Measurements from ENCODE around the gene FNTB.
"Not testable (repeated sequence)": the region's sequence is repeated elsewhere in the genome, so short reads cannot be mapped to it uniquely, and the experiment has no call there.

The FNTB gene

DNA sequence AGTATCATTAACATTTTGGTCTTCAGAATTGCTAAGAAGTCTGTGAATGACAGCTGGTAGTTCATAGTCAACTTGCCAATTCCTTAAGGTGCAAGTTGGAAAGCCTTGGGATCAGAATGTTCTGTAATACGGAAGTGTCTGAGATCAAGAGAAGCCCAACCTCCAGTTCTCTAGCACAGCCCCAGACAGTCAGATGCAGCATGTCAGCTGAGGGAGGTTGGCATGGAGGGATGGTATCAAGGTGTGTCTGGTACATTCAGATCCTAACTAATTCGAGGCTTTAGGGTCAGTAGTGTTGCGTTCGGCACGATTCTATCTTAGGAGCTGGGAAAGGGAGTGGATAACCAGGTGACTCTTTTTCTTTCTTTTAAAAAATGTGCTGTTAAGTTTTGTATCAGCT is 38.3 kb downstream of the FNTB start:
- no peaks in the 10 kb centered on the region for H3K27me3 ChIP-seq (ENCODE audit: insufficient read depth, low read length)
- H3K27ac ChIP-seq (ENCODE audit: low read depth, low read length): no peak overlapping the region
- peaks cover 26% of the 10 kb centered on the region for H3K36me3 ChIP-seq (ENCODE audit: insufficient read depth, low read length)
- 95% methylated on average over 5 of the region's 5 CpGs for WGBS
- H3K9ac ChIP-seq (ENCODE audit: low read depth, low read length): no peak overlapping the region
- H3K9me3 ChIP-seq (ENCODE audit: insufficient read depth, low read depth, low read length): no peaks in the 10 kb centered on the region
- no peak overlapping the region for H3K4me3 ChIP-seq (ENCODE audit: low read length)
- H3K4me1 ChIP-seq (ENCODE audit: insufficient read depth, low read length): no peaks in the 10 kb centered on the region

GRCh38 chr14:65025818-65026217 is 39.1 kb downstream of the FNTB start:
- H3K9ac ChIP-seq (ENCODE audit: low read depth, low read length): no peak overlapping the region
- peaks cover 33% of the 10 kb centered on the region for H3K36me3 ChIP-seq (ENCODE audit: insufficient read depth, low read length)
- WGBS: 93% methylated on average over 6 of the region's 6 CpGs
- H3K27me3 ChIP-seq (ENCODE audit: insufficient read depth, low read length): no peaks in the 10 kb centered on the region
- H3K9me3 ChIP-seq (ENCODE audit: insufficient read depth, low read depth, low read length): no peaks in the 10 kb centered on the region
- no peak overlapping the region for H3K27ac ChIP-seq (ENCODE audit: low read depth, low read length)
- no peaks in the 10 kb centered on the region for H3K4me1 ChIP-seq (ENCODE audit: insufficient read depth, low read length)
- H3K4me3 ChIP-seq (ENCODE audit: low read length): no peak overlapping the region

DNA sequence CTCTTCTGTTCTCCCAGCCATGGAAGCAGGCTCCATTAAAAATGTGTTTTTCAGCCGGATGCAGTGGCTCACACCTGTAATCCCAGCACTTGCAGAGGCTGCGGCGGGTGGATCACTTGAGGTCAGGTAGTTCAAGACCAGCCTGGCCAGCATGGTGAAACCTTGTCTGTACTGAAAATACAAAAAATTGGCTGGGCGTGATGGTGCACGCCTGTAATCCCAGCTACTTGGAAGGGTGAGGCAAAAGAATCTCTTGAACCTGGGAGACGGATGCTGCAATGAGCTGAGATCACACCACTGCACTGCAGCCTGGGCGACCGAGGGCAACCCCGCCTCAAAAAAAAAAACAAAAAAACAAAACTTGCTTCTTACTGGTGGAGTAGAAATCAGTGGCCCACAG is 39.8 kb downstream of the FNTB start:
- no peaks in the 10 kb centered on the region for H3K9me3 ChIP-seq (ENCODE audit: insufficient read depth, low read depth, low read length)
- no peaks in the 10 kb centered on the region for H3K27me3 ChIP-seq (ENCODE audit: insufficient read depth, low read length)
- no peak overlapping the region for H3K9ac ChIP-seq (ENCODE audit: low read depth, low read length)
- H3K27ac ChIP-seq (ENCODE audit: low read depth, low read length): no peak overlapping the region
- 91% methylated on average over 9 of the region's 9 CpGs for WGBS
- H3K4me1 ChIP-seq (ENCODE audit: insufficient read depth, low read length): no peaks in the 10 kb centered on the region
- H3K36me3 ChIP-seq (ENCODE audit: insufficient read depth, low read length): peaks cover 33% of the 10 kb centered on the region
- no peak overlapping the region for H3K4me3 ChIP-seq (ENCODE audit: low read length)

DNA sequence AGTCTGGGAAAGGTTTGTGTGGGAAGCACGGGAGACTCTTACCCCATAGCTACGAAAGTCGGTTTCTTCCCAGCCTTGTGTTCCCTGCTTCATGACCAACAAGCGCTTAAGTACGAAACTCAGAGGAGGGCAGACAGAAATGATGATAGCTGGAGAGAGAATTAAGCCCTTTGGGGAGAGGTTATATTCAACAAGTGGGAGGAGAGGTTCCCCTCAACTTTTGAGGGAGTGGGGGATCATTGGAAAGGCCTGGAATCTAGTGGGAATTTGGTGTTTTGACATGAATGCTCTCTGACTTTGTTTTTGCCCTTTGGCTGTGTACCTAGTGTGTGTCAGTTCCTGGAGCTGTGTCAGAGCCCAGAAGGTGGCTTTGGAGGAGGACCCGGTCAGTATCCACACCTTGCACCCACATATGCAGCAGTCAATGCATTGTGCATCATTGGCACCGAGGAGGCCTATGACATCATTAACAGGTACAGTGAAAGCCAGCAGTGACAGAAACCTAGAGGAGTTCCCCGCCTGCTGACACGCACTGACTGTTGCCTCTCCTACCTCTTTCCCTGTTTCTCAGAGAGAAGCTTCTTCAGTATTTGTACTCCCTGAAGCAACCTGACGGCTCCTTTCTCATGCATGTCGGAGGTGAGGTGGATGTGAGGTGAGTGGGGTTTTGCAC is 40.6 kb downstream of the FNTB start:
- Histone ChIP-seq H3K4me3 (ENCODE audit: low read length) (no peak overlapping the region), H3K27ac (ENCODE audit: low read depth, low read length) (no peak overlapping the region), H3K36me3 (ENCODE audit: insufficient read depth, low read length) (peaks cover 38% of the 10 kb centered on the region), H3K9me3 (ENCODE audit: insufficient read depth, low read depth, low read length) (no peaks in the 10 kb centered on the region), H3K9ac (ENCODE audit: low read depth, low read length) (no peak overlapping the region), H3K4me1 (ENCODE audit: insufficient read depth, low read length) (no peaks in the 10 kb centered on the region), H3K27me3 (ENCODE audit: insufficient read depth, low read length) (no peaks in the 10 kb centered on the region)
- WGBS: 93% methylated on average over 11 of the region's 11 CpGs

GRCh38 chr14:65028937-65029336 is 42.2 kb downstream of the FNTB start:
- WGBS: 93% methylated on average over 3 of the region's 3 CpGs
- no peak overlapping the region for H3K4me3 ChIP-seq (ENCODE audit: low read length)
- no peaks in the 10 kb centered on the region for H3K4me1 ChIP-seq (ENCODE audit: insufficient read depth, low read length)
- no peak overlapping the region for H3K9ac ChIP-seq (ENCODE audit: low read depth, low read length)
- no peak overlapping the region for H3K27ac ChIP-seq (ENCODE audit: low read depth, low read length)
- H3K9me3 ChIP-seq (ENCODE audit: insufficient read depth, low read depth, low read length): no peaks in the 10 kb centered on the region
- peaks cover 53% of the 10 kb centered on the region for H3K36me3 ChIP-seq (ENCODE audit: insufficient read depth, low read length)
- no peaks in the 10 kb centered on the region for H3K27me3 ChIP-seq (ENCODE audit: insufficient read depth, low read length)

DNA sequence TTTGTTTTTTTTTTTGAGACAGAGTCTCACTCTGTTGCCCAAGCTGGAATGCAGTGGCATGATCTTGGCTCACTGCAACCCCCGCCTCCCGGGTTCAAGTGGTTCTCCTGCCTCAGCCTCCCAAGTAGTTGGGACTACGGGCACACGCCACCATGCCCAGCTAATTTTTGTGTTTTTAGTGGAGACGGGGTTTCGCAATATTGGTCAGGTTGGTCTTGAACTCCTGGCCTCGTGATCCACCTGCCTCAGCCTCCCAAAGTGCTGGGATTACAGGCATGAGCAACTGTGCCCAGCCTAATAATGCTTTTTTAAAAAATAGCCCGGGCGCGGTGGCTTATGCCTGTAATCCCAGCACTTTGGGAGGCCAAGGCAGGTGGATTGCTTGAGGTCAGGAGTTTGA is 44.6 kb downstream of the FNTB start:
- not testable (repeated sequence) for H3K4me1 ChIP-seq (ENCODE audit: insufficient read depth, low read length); H3K4me3 ChIP-seq (ENCODE audit: low read length); H3K27ac ChIP-seq (ENCODE audit: low read depth, low read length); H3K9me3 ChIP-seq (ENCODE audit: insufficient read depth, low read depth, low read length); H3K27me3 ChIP-seq (ENCODE audit: insufficient read depth, low read length); H3K9ac ChIP-seq (ENCODE audit: low read depth, low read length)
- peaks cover 58% of the 10 kb centered on the region for H3K36me3 ChIP-seq (ENCODE audit: insufficient read depth, low read length)
- 98% methylated on average over 10 of the region's 10 CpGs for WGBS

- 96% methylated on average over 11 of the region's 11 CpGs for WGBS
- no peaks in the 10 kb centered on the region for H3K9me3 ChIP-seq (ENCODE audit: insufficient read depth, low read depth, low read length)
These were observed 45.6 kb downstream of the FNTB start for GRCh38 chr14:65032319-65032718.

GRCh38 chr14:65033181-65033580 is 46.5 kb downstream of the FNTB start:
- WGBS: 88% methylated on average over 3 of the region's 3 CpGs
- H3K36me3 ChIP-seq (ENCODE audit: insufficient read depth, low read length): peaks cover 44% of the 10 kb centered on the region
- H3K4me3 ChIP-seq (ENCODE audit: low read length): no peak overlapping the region
- H3K27ac ChIP-seq (ENCODE audit: low read depth, low read length): no peak overlapping the region
- H3K4me1 ChIP-seq (ENCODE audit: insufficient read depth, low read length): no peaks in the 10 kb centered on the region
- H3K27me3 ChIP-seq (ENCODE audit: insufficient read depth, low read length): no peaks in the 10 kb centered on the region
- H3K9me3 ChIP-seq (ENCODE audit: insufficient read depth, low read depth, low read length): no peaks in the 10 kb centered on the region
- no peak overlapping the region for H3K9ac ChIP-seq (ENCODE audit: low read depth, low read length)

More at GRCh38 chr14:65032319-65032718, 45.6 kb downstream of the FNTB start:
- Histone ChIP-seq H3K9ac (ENCODE audit: low read depth, low read length) (no peak overlapping the region), H3K36me3 (ENCODE audit: insufficient read depth, low read length) (peaks cover 52% of the 10 kb centered on the region), H3K4me1 (ENCODE audit: insufficient read depth, low read length) (no peaks in the 10 kb centered on the region), H3K27ac (ENCODE audit: low read depth, low read length) (no peak overlapping the region), H3K27me3 (ENCODE audit: insufficient read depth, low read length) (no peaks in the 10 kb centered on the region), H3K4me3 (ENCODE audit: low read length) (no peak overlapping the region)

DNA sequence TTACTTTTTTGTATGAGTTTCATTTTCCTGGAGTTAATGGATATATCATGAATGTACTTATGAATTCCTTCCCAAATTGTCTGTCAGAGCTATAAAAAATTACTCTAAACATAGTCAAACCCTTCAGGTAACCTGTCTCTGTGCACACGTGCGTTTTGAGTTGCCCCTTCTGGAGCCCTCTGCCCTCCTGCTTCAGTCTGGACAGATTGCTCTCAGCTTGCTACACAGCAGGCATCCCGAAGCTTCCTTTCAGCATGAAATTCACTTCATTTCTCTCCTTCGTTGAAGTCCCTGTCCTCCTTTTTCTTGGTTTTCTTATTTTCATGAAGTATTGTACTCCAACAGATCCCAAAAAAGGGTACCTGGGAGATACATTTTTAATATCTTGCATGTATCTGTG is 47.3 kb downstream of the FNTB start:
- Histone ChIP-seq H3K9ac (ENCODE audit: low read depth, low read length) (no peak overlapping the region), H3K9me3 (ENCODE audit: insufficient read depth, low read depth, low read length) (no peaks in the 10 kb centered on the region), H3K4me3 (ENCODE audit: low read length) (no peak overlapping the region), H3K27me3 (ENCODE audit: insufficient read depth, low read length) (no peaks in the 10 kb centered on the region), H3K27ac (ENCODE audit: low read depth, low read length) (no peak overlapping the region), H3K4me1 (ENCODE audit: insufficient read depth, low read length) (no peaks in the 10 kb centered on the region), H3K36me3 (ENCODE audit: insufficient read depth, low read length) (peaks cover 37% of the 10 kb centered on the region)
- WGBS: 95% methylated on average over 4 of the region's 4 CpGs

DNA sequence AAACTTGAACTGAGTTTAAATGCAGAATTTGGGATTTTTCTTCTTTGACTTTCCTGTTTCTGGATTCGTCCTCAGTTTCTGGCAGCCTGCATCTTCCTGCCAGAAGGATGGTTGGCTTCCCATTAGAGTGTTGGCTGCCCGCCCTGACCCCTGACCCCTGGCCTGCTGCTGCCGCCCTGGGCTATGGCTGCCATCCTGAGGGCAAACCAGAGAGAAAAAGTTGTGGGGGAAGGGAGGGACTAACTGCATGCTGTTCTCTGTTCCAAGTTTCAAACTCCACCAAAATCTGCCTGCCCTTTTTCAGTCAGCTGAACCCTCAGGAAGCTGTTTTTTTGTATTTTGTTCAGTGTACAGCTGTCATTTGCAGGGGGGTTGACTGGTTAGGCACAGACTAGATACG is 48.4 kb downstream of the FNTB start:
- 92% methylated on average over 4 of the region's 4 CpGs for WGBS
- H3K9ac ChIP-seq (ENCODE audit: low read depth, low read length): no peak overlapping the region
- no peaks in the 10 kb centered on the region for H3K9me3 ChIP-seq (ENCODE audit: insufficient read depth, low read depth, low read length)

GRCh38 chr14:65038966-65039365 is 52.3 kb downstream of the FNTB start:
- Histone ChIP-seq H3K4me3 (ENCODE audit: low read length) (no peak overlapping the region), H3K27ac (ENCODE audit: low read depth, low read length) (no peak overlapping the region), H3K27me3 (ENCODE audit: insufficient read depth, low read length) (no peaks in the 10 kb centered on the region), H3K9ac (ENCODE audit: low read depth, low read length) (no peak overlapping the region), H3K4me1 (ENCODE audit: insufficient read depth, low read length) (no peaks in the 10 kb centered on the region), H3K9me3 (ENCODE audit: insufficient read depth, low read depth, low read length) (no peaks in the 10 kb centered on the region), H3K36me3 (ENCODE audit: insufficient read depth, low read length) (peaks cover 30% of the 10 kb centered on the region)
- 98% methylated on average over 2 of the region's 2 CpGs for WGBS

More for the DNA sequence above, 48.4 kb downstream of the FNTB start:
- Histone ChIP-seq H3K4me1 (ENCODE audit: insufficient read depth, low read length) (no peaks in the 10 kb centered on the region), H3K27ac (ENCODE audit: low read depth, low read length) (no peak overlapping the region), H3K36me3 (ENCODE audit: insufficient read depth, low read length) (peaks cover 31% of the 10 kb centered on the region), H3K4me3 (ENCODE audit: low read length) (no peak overlapping the region), H3K27me3 (ENCODE audit: insufficient read depth, low read length) (no peaks in the 10 kb centered on the region)
